ENCODE results near the gene PRKAG2.
A peak's percentile ranks its signal among the peaks of the same experiment; 100 is the strongest.

PRKAG2 gene

GRCh38 chr7:151684408-151685175, 192.3 kb downstream of the PRKAG2 start:
- no peak for DNase-seq

- no peak for DNase-seq
Observed at GRCh38 chr7:151683615-151684407, 193.1 kb downstream of the PRKAG2 start.

- DNase-seq: no peak
Observed at GRCh38 chr7:151682831-151683614, 193.9 kb downstream of the PRKAG2 start.

GRCh38 chr7:151681726-151682125, 195.2 kb downstream of the PRKAG2 start:
- no peak for DNase-seq

- DNase-seq: no peak
Observed at GRCh38 chr7:151680810-151681209, 196.1 kb downstream of the PRKAG2 start.

GRCh38 chr7:151679881-151680612, 196.9 kb downstream of the PRKAG2 start:
- no peak for DNase-seq

GRCh38 chr7:151679071-151679708, 197.7 kb downstream of the PRKAG2 start:
- no peak for DNase-seq

- DNase-seq: no peak
Observed at GRCh38 chr7:151678227-151678604, 198.7 kb downstream of the PRKAG2 start.

GRCh38 chr7:151677581-151678226, 199.2 kb downstream of the PRKAG2 start:
- no peak for DNase-seq

- no peak for DNase-seq
Observed at GRCh38 chr7:151676759-151677158, 200.2 kb downstream of the PRKAG2 start.

- DNase-seq: no peak
Observed at GRCh38 chr7:151675196-151675920, 201.6 kb downstream of the PRKAG2 start.

- no peak for DNase-seq
Observed at GRCh38 chr7:151674161-151674920, 202.6 kb downstream of the PRKAG2 start.

- DNase-seq: no peak
Observed at GRCh38 chr7:151673216-151673615, 203.7 kb downstream of the PRKAG2 start.

- DNase-seq: no peak
Observed at GRCh38 chr7:151672716-151673115, 204.2 kb downstream of the PRKAG2 start.

- DNase-seq: no peak
Observed at GRCh38 chr7:151671514-151671913, 205.4 kb downstream of the PRKAG2 start.

GRCh38 chr7:151669762-151670161, 207.2 kb downstream of the PRKAG2 start:
- DNase-seq: no peak

- DNase-seq: peak; percentile 17
Observed at GRCh38 chr7:151666886-151667285, 210.0 kb downstream of the PRKAG2 start.

GRCh38 chr7:151665368-151665767, 211.5 kb downstream of the PRKAG2 start:
- DNase-seq: no peak

- DNase-seq: peak; percentile 20
Observed at GRCh38 chr7:151664268-151664667, 212.6 kb downstream of the PRKAG2 start.
